Ishikawa (cell line): ENCODE measurements around the gene UTY.

Source experiments
- CEBPB ChIP-seq: IDR thresholded peaks from 2 replicates; pipeline ENCODE4 v1.6.1; 2012
- CREB1 ChIP-seq: IDR thresholded peaks from 2 replicates; pipeline ENCODE4 v1.6.1; 2012; ENCODE audit warnings: low read depth
- EGR1 ChIP-seq: IDR thresholded peaks from 2 replicates; pipeline ENCODE4 v1.6.1; 2012
- EP300 ChIP-seq: IDR thresholded peaks from 2 replicates; pipeline ENCODE4 v1.6.1; 2012; ENCODE audit warnings: borderline replicate concordance
- FOXM1 ChIP-seq: IDR thresholded peaks from 2 replicates; pipeline ENCODE4 v1.6.1; 2012; ENCODE audit warnings: low read depth, borderline replicate concordance
- NFIC ChIP-seq: IDR thresholded peaks from 2 replicates; pipeline ENCODE4 v1.6.1; 2012
- RAD21 ChIP-seq: IDR thresholded peaks from 2 replicates; pipeline ENCODE4 v1.6.1; 2012; ENCODE audit warnings: low read depth
- TAF1 ChIP-seq: IDR thresholded peaks from 2 replicates; pipeline ENCODE4 v1.6.1; 2012; ENCODE audit warnings: low read depth, mild to moderate bottlenecking
- TCF12 ChIP-seq: IDR thresholded peaks from 2 replicates; pipeline ENCODE4 v1.6.1; 2012; ENCODE audit warnings: low read depth
- TEAD4 ChIP-seq: IDR thresholded peaks from 2 replicates; pipeline ENCODE4 v1.6.1; 2012
- YY1 ChIP-seq: IDR thresholded peaks from 2 replicates; pipeline ENCODE4 v1.6.1; 2012; ENCODE audit warnings: low read depth
- ZBTB7A ChIP-seq: IDR thresholded peaks from 2 replicates; pipeline ENCODE4 v1.6.1; 2012; ENCODE audit warnings: low read depth
- TF ChIP-seq, protein P1 (sequence below): IDR thresholded peaks from 2 replicates; pipeline ENCODE4 v1.6.1; 2012; ENCODE audit warnings: low read depth, mild to moderate bottlenecking
- TF ChIP-seq, protein P2 (sequence below): IDR thresholded peaks from 2 replicates; pipeline ENCODE4 v1.6.1; 2012
- TF ChIP-seq, protein P3 (sequence below): IDR thresholded peaks from 2 replicates; pipeline ENCODE4 v1.6.1; 2012

UTY gene

DNA sequence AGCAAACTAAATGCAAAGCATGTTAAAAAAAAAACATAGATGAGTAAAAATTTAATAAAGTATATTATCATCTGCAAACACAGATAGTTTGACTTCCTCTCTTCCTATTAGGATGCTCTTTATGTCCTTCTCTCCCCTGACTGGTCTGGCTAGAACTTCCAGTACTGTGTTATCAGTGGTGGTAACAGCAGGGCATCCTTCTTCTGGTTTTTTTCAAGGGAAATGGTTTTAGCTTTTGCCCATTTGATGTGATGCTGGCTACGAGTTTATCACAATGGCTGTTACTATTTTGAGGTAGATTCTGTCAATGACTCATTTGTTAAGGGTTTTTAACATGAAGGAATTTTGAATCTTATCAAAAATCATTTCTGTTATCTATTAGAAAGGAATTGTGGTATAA lies 34.3 kb downstream of the UTY start:
- no peak for TF ChIP-seq ZBTB7A
- TF ChIP-seq RAD21: no peak
- no peak for TF ChIP-seq TAF1
- TF ChIP-seq, protein P1, sequence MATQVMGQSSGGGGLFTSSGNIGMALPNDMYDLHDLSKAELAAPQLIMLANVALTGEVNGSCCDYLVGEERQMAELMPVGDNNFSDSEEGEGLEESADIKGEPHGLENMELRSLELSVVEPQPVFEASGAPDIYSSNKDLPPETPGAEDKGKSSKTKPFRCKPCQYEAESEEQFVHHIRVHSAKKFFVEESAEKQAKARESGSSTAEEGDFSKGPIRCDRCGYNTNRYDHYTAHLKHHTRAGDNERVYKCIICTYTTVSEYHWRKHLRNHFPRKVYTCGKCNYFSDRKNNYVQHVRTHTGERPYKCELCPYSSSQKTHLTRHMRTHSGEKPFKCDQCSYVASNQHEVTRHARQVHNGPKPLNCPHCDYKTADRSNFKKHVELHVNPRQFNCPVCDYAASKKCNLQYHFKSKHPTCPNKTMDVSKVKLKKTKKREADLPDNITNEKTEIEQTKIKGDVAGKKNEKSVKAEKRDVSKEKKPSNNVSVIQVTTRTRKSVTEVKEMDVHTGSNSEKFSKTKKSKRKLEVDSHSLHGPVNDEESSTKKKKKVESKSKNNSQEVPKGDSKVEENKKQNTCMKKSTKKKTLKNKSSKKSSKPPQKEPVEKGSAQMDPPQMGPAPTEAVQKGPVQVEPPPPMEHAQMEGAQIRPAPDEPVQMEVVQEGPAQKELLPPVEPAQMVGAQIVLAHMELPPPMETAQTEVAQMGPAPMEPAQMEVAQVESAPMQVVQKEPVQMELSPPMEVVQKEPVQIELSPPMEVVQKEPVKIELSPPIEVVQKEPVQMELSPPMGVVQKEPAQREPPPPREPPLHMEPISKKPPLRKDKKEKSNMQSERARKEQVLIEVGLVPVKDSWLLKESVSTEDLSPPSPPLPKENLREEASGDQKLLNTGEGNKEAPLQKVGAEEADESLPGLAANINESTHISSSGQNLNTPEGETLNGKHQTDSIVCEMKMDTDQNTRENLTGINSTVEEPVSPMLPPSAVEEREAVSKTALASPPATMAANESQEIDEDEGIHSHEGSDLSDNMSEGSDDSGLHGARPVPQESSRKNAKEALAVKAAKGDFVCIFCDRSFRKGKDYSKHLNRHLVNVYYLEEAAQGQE: no peak
- TF ChIP-seq, protein P2, sequence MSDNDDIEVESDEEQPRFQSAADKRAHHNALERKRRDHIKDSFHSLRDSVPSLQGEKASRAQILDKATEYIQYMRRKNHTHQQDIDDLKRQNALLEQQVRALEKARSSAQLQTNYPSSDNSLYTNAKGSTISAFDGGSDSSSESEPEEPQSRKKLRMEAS: no peak
- TF ChIP-seq TEAD4: no peak
- TF ChIP-seq FOXM1: no peak
- no peak for TF ChIP-seq EP300
- no peak for TF ChIP-seq CREB1
- TF ChIP-seq, protein P3, sequence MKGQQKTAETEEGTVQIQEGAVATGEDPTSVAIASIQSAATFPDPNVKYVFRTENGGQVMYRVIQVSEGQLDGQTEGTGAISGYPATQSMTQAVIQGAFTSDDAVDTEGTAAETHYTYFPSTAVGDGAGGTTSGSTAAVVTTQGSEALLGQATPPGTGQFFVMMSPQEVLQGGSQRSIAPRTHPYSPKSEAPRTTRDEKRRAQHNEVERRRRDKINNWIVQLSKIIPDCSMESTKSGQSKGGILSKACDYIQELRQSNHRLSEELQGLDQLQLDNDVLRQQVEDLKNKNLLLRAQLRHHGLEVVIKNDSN: no peak
- no peak for TF ChIP-seq CEBPB
- TF ChIP-seq YY1: no peak
- no peak for TF ChIP-seq NFIC
- no peak for TF ChIP-seq TCF12

- TF ChIP-seq TCF12 (no peak), ZBTB7A (no peak), EP300 (no peak), FOXM1 (no peak), RAD21 (no peak), EGR1 (no peak), TAF1 (no peak), YY1 (no peak), CEBPB (no peak), CREB1 (no peak), NFIC (no peak)
- TF ChIP-seq, protein P1: no peak
- TF ChIP-seq, protein P3: no peak
- TF ChIP-seq, protein P2: no peak
Observed at GRCh38 chrY:13443146-13443545, 36.7 kb downstream of the UTY start.

DNA sequence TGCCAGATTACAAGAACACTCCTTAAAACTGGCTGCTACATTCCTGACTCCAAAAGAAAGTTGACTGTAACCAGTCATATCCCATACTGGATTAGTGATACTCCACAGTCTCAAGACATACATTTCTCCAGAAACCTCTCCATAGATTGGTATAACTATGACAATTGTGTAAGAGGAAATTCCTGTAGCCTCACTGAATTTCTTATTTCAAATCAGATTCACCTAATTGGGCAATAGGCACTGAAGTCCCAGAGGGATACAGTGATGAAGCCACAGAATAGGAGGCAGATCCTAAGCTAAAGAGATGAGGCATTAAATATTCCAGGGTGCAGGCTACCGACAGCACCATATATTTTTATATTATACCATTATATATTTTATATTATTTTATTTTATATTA lies 39.0 kb downstream of the UTY start:
- TF ChIP-seq RAD21: no peak
- TF ChIP-seq EGR1: no peak
- no peak for TF ChIP-seq CEBPB
- TF ChIP-seq TEAD4: no peak
- no peak for TF ChIP-seq FOXM1
- TF ChIP-seq, protein P3: no peak
- no peak for TF ChIP-seq EP300

GRCh38 chrY:13435968-13436937 lies 43.6 kb downstream of the UTY start:
- TF ChIP-seq TCF12 (no peak), ZBTB7A (no peak), CEBPB (no peak), TAF1 (no peak), YY1 (no peak)
- TF ChIP-seq, protein P3: no peak
